IMR-90 (cell line): ENCODE data around the gene UMODL1. TPM values are rescaled to one million over a fixed set of nuclear protein-coding genes. Genes with fewer than 3 reads are reported as not detected.

ENCODE experiments used
- ATAC-seq: fragments of 200-7000 bp; cut with Tn5 transposase; 2 replicates; pipeline ENCODE4 v1.9.1; 2020; ENCODE audit warnings: low read depth, mild to moderate bottlenecking, moderate library complexity
- BruUV-seq: library from RNA; stranded (reverse); fragments of 400-500 nt; replicated peaks from 2 replicates; lab custom pipeline; 2021; lab: Mats Ljungman, UMichigan
- CTCF ChIA-PET: fragments of 300-600 bp; formaldehyde crosslinking; extraction: SDS; loops from one replicate; lab custom pipeline; 2021; ENCODE audit warnings: antibody characterized with exemption; lab: Yijun Ruan, JAX
- POLR2A ChIA-PET: fragments of 300-600 bp; sonication (Branson Sonifier 250); formaldehyde crosslinking; loops from one replicate; lab custom pipeline; 2022; ENCODE audit warnings: antibody characterized with exemption; ENCODE audit not compliant: unreplicated experiment; lab: Charles Lee
- DNase-seq: peaks from one replicate; pipeline ENCODE4 v3.0.0; 2013
- H2AFZ ChIP-seq: replicated peaks from 2 replicates; pipeline ENCODE3; 2013; ENCODE audit warnings: low read length, mild to moderate bottlenecking; ENCODE audit not compliant: poor library complexity
- H2AK5ac ChIP-seq: 2 replicates; pipeline ENCODE4 v1.6.1; 2013; ENCODE audit warnings: low read depth, low read length, inconsistent platforms
- H2AK9ac ChIP-seq: replicated peaks from 2 replicates; pipeline ENCODE3; 2013; ENCODE audit warnings: mild to moderate bottlenecking, low read depth, low read length, moderate library complexity; ENCODE audit not compliant: poor library complexity
- H2BK120ac ChIP-seq: 2 replicates; pipeline ENCODE4 v1.6.1; 2013; ENCODE audit warnings: low read depth, low read length, inconsistent platforms
- H2BK15ac ChIP-seq: 3 replicates; pipeline ENCODE4 v1.6.1; 2013; ENCODE audit warnings: low read depth, low read length, inconsistent platforms
- H2BK20ac ChIP-seq: 2 replicates; pipeline ENCODE4 v1.6.1; 2013; ENCODE audit warnings: low read depth, mild to moderate bottlenecking, inconsistent platforms, low read length, moderate library complexity
- H2BK5ac ChIP-seq: 2 replicates; pipeline ENCODE4 v1.6.1; 2013; ENCODE audit warnings: mild to moderate bottlenecking, low read depth, low read length, inconsistent platforms; ENCODE audit not compliant: poor library complexity, severe bottlenecking
- H3K14ac ChIP-seq: replicated peaks from 2 replicates; pipeline ENCODE4 v1.6.1; 2013; ENCODE audit warnings: low read depth, low read length, inconsistent platforms
- H3K18ac ChIP-seq: 2 replicates; pipeline ENCODE4 v1.6.1; 2013; ENCODE audit warnings: low read depth, low read length, control low read depth
- H3K23ac ChIP-seq: 2 replicates; pipeline ENCODE4 v1.6.1; 2013; ENCODE audit warnings: low read depth, low read length, inconsistent platforms
- H3K27ac ChIP-seq: 2 replicates; pipeline ENCODE4 v1.5.1; 2013; ENCODE audit warnings: mild to moderate bottlenecking, control low read depth, low read length; ENCODE audit not compliant: insufficient read depth
- H3K27me3 ChIP-seq: 2 replicates; pipeline ENCODE4 v1.6.1; 2013; ENCODE audit warnings: low read length; ENCODE audit not compliant: control insufficient read depth, insufficient read depth
- H3K36me3 ChIP-seq: 2 replicates; pipeline ENCODE4 v1.6.1; 2013; ENCODE audit warnings: low read length, mixed read lengths; ENCODE audit not compliant: control insufficient read depth, insufficient read depth
- H3K4ac ChIP-seq: 2 replicates; pipeline ENCODE4 v1.6.1; 2013; ENCODE audit warnings: low read depth, low read length, inconsistent platforms
- H3K4me1 ChIP-seq: 2 replicates; pipeline ENCODE4 v1.6.1; 2013; ENCODE audit warnings: low read length, mixed read lengths; ENCODE audit not compliant: control insufficient read depth, insufficient read depth
- H3K4me2 ChIP-seq: 2 replicates; pipeline ENCODE4 v1.6.1; 2013; ENCODE audit warnings: low read depth, mild to moderate bottlenecking, control low read depth, low read length, moderate library complexity
- H3K4me3 ChIP-seq: 2 replicates; pipeline ENCODE4 v1.5.1; 2013; ENCODE audit warnings: low read depth, mild to moderate bottlenecking, control low read depth, low read length, moderate library complexity; ENCODE audit not compliant: insufficient read depth
- H3K56ac ChIP-seq: 2 replicates; pipeline ENCODE4 v1.6.1; 2013; ENCODE audit warnings: low read length, inconsistent platforms; ENCODE audit not compliant: insufficient read depth; ENCODE audit errors: extremely low read depth
- H3K79me1 ChIP-seq, 2 experiments: 2 replicates each; pipeline ENCODE4 v1.6.1; 2013; ENCODE audit warnings: low read length in 2 of 2, inconsistent platforms in 1 of 2, low read depth in 1 of 2
- H3K9ac ChIP-seq: 2 replicates; pipeline ENCODE4 v1.6.1; 2013; ENCODE audit warnings: low read depth, low read length, control low read depth
- H3K9me1 ChIP-seq: 2 replicates; pipeline ENCODE4 v1.6.1; 2013; ENCODE audit warnings: low read length, inconsistent platforms; ENCODE audit not compliant: insufficient read depth
- H3K9me3 ChIP-seq: 2 replicates; pipeline ENCODE4 v1.6.1; 2013; ENCODE audit warnings: low read length; ENCODE audit not compliant: control insufficient read depth, insufficient read depth
- H4K20me1 ChIP-seq: 2 replicates; pipeline ENCODE4 v1.6.1; 2013; ENCODE audit warnings: low read length, inconsistent platforms; ENCODE audit not compliant: insufficient read depth
- H4K5ac ChIP-seq: 2 replicates; pipeline ENCODE4 v1.6.1; 2013; ENCODE audit warnings: mild to moderate bottlenecking, low read depth, low read length, control low read depth
- H4K8ac ChIP-seq, 2 experiments: 2 replicates each; pipeline ENCODE4 v1.6.1; 2013; ENCODE audit warnings: low read depth in 2 of 2, low read length in 2 of 2, control low read depth in 1 of 2, inconsistent platforms in 1 of 2
- H4K91ac ChIP-seq: 2 replicates; pipeline ENCODE4 v1.6.1; 2013; ENCODE audit warnings: low read depth, low read length, inconsistent platforms; ENCODE audit not compliant: insufficient read depth
- FOS ChIP-seq: fragments of 150-350 bp; IDR thresholded peaks from 2 replicates; pipeline ENCODE4 v1.6.1; 2016; ENCODE audit warnings: low read depth, low read length
- MAFK ChIP-seq: IDR thresholded peaks from 2 replicates; pipeline ENCODE4 v1.6.1; 2012; ENCODE audit warnings: low read depth, low read length, improper control_type of control experiment
- SMC3 ChIP-seq: fragments of 150-350 bp; IDR thresholded peaks from 2 replicates; pipeline ENCODE4 v1.6.1; 2016; ENCODE audit warnings: low read depth, mild to moderate bottlenecking, antibody characterized with exemption, low read length, moderate library complexity
- WGBS, 2 experiments: methylation state at CpG; one replicate each; pipeline versions ENCODE4 v1.1.5 to v1.1.7; 2013; ENCODE audit warnings: missing lambda C conversion rate in 2 of 2; ENCODE audit not compliant: insufficient read length in 1 of 2; ENCODE audit errors: extremely low coverage in 2 of 2; 5-methylcytosine and 5-hydroxymethylcytosine counted together
- dilution Hi-C: fragments of 300-500 bp; cut with HindIII; formaldehyde crosslinking; loops from one replicate; pipeline ENCODE4 v1.14.3; 2018; ENCODE audit warnings: low sequenced_read_pairs; ENCODE audit not compliant: unreplicated experiment
- in situ Hi-C: fragments of 300-500 bp; cut with MboI; formaldehyde crosslinking; loops from 3 replicates; pipeline ENCODE4 v1.14.3; 2019; ENCODE audit warnings: low sequenced_read_pairs, inconsistent platforms, mixed read lengths
- intact Hi-C: fragments of 100-400 bp; cut with micrococcal nuclease; formaldehyde crosslinking; loops from 2 replicates; pipeline ENCODE4 v1.10.0; 2022
- polyA plus RNA-seq, 3 experiments: library from polyadenylated mRNA; depleted of rRNA; stranded (reverse); fragments of >200 nt; gene quantifications; 2 replicates each; pipeline ENCODE4 v1.2.3, GENCODE V29; 2012; ENCODE audit warnings: low replicate concordance in 1 of 3
- total RNA-seq: library from RNA; depleted of rRNA; stranded (reverse); fragments of >200 nt; gene quantifications from 2 replicates; pipeline ENCODE4 v1.2.3, GENCODE V29; 2012
- TF ChIP-seq, protein P1 (sequence below): conservative IDR thresholded peaks from 2 replicates; pipeline ENCODE4 v1.5.1; 2012; ENCODE audit warnings: mild to moderate bottlenecking, low read depth, low read length, improper control_type of control experiment

Gene UMODL1
- total and polyA plus RNA-seq, 2 of the 4 experiments (the other 2 are of a cell fraction): 0.02 TPM; not detected in 1

DNA sequence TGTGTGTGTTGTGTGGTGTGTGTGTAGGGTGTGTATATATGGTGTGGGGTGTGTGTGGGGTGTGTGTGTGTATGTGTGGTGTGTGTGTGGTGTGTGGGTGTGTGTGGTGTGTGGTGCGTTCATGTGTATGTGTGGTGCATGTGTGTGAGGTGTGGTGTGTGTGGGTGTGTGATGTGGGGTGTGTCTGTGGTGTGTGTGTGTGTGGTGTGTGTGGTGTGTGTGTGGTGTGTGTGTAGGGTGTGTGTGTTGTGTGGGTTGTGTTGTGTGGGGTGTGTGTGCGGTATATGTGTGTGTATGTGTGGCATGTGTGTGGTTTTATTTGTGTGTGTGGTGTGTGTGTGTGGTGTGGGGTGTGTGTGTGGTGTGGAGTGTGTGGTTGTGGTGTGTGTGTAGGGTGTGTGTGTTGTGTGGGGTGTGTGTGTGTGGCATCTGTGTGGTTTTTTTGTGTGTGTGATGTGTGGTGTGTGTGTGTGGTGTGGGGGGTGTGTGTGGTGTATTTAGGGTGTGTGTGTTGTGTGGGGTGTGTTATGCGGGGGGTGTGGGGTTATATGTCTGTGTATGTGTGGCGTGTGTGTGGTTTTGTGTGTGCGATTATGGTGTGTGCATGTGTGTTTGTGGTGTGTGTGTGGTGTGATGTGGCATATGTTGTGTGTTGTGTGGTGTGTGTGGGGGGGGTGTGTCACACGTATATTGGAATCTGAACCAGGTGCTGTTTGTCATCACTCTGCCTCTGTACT lies 43.9 kb upstream of the UMODL1 start:
- no peaks in the 10 kb centered on the region for H3K36me3 ChIP-seq
- in situ Hi-C loops: no loop called here
- H2BK120ac ChIP-seq: peak overlapping the region; percentile 60
- intact Hi-C loops: no loop called here
- ChIA-PET POLR2A (no interaction called here), CTCF (no interaction called here)
- H3K4me2 ChIP-seq: no peak overlapping the region
- peak overlapping the region; percentile 70 for H2BK20ac ChIP-seq
- BruUV-seq: no TSS peak
- H2BK15ac ChIP-seq: peak overlapping the region; percentile 98
- DNase-seq: no peak
- peak overlapping the region; percentile 73; the same call in 1 of the 2 replicates for H3K14ac ChIP-seq
- H4K8ac ChIP-seq: peak overlapping the region; percentile 56 to 93; a peak in 3 of 4 replicates
- H3K4me1 ChIP-seq: peaks cover 13% of the 10 kb centered on the region
- no peaks in the 10 kb centered on the region for H3K9me3 ChIP-seq
- H4K5ac ChIP-seq: peak overlapping the region; percentile 66
- H3K27me3 ChIP-seq: no peaks in the 10 kb centered on the region
- H2BK5ac ChIP-seq: peak overlapping the region; percentile 96
- TF ChIP-seq, protein P1, sequence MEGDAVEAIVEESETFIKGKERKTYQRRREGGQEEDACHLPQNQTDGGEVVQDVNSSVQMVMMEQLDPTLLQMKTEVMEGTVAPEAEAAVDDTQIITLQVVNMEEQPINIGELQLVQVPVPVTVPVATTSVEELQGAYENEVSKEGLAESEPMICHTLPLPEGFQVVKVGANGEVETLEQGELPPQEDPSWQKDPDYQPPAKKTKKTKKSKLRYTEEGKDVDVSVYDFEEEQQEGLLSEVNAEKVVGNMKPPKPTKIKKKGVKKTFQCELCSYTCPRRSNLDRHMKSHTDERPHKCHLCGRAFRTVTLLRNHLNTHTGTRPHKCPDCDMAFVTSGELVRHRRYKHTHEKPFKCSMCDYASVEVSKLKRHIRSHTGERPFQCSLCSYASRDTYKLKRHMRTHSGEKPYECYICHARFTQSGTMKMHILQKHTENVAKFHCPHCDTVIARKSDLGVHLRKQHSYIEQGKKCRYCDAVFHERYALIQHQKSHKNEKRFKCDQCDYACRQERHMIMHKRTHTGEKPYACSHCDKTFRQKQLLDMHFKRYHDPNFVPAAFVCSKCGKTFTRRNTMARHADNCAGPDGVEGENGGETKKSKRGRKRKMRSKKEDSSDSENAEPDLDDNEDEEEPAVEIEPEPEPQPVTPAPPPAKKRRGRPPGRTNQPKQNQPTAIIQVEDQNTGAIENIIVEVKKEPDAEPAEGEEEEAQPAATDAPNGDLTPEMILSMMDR: no peak
- no peak for TF ChIP-seq FOS
- TF ChIP-seq SMC3: no peak
- TF ChIP-seq MAFK: no peak
- no peak overlapping the region for H3K23ac ChIP-seq
- no peak overlapping the region for H3K9ac ChIP-seq
- peaks cover 26% of the 10 kb centered on the region for H3K9me1 ChIP-seq
- no peak overlapping the region for H3K4me3 ChIP-seq
- no peak overlapping the region for H3K56ac ChIP-seq
- H4K20me1 ChIP-seq: no peaks in the 10 kb centered on the region
- no peak for ATAC-seq
- H2AK5ac ChIP-seq: peak overlapping the region; percentile 86
- H3K27ac ChIP-seq: no peak overlapping the region
- H2AK9ac ChIP-seq: no peak overlapping the region
- dilution Hi-C loops: no loop called here
- no peak overlapping the region for H2AFZ ChIP-seq
- peaks cover 3 to 4% of the 10 kb centered on the region in 2 experiments; a peak in 2 of 4 replicates for H3K79me1 ChIP-seq
- H3K18ac ChIP-seq: peak overlapping the region; percentile 57
- peak overlapping the region; percentile 70; the same call in 1 of the 2 replicates for H4K91ac ChIP-seq
- 81% methylated on average over 4 of the region's 6 CpGs; no CpG with 5 or more reads in 1 of the 2 experiments for WGBS, 2 experiments
- H3K4ac ChIP-seq: peak overlapping the region; percentile 85
